HT-29 (cell line): ENCODE measurements around the gene CD44. TPM values are rescaled to one million over a fixed set of nuclear protein-coding genes. Genes with fewer than 3 reads are reported as not detected.
"Not testable (repeated sequence)": the region's sequence is repeated elsewhere in the genome, so short reads cannot be mapped to it uniquely, and the experiment has no call there.

Source experiments
- DNase-seq: peaks from one replicate; pipeline ENCODE4 v3.0.0-alpha.2; 2015; ENCODE audit warnings: low spot score
- total RNA-seq: library from RNA; depleted of rRNA; stranded (reverse); fragments of >200 nt; shearing (Covaris generic); gene quantifications from 2 replicates; pipeline ENCODE4 v1.2.3, GENCODE V29; 2014

The CD44 gene
- total RNA-seq, 1 experiment from 2014 or later, result 159 TPM

DNA sequence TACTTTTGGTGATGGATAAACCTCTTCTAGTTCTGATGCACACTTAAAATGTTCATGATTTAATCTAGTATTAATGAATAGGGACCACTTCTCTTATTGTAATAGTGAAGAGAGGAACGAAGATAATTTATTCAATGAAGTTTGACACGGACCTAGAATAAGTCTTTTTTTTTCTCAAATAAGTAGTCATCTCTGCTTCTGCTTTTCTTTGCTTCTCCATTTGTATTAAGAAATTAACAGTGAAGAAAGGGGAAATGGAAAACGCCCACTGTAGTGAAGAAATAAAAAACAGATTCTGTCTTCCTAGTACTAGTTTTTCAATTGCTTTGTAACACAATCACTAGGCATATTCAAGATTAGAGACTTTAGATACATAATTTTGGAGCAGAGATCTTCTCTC is 73.0 kb downstream of the CD44 start:
- no peak for DNase-seq

DNA sequence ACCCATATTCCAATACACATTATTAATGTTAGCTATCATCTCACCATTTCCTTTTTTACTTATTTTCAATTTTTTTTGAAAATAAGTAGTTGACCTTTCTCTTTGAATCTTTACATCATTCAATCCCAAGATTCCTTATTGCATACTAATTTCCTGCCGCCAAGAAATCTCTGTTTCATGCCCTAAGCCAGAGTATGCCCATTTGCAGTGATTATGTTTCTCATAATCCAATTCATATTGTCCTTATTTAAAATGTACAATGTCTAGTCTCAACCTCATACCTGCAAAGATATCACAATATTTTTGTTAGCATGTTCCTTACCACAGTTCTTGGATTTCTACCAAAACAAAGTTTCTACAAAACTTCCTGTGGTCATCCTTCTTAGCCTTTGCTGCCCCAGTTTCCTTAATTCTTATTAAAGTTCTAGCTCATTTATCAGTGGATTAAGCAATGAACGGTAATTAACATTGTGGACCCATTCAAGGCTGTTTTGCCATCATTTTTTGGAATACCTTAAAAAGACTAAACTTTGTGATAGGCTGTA is 75.3 kb downstream of the CD44 start:
- no peak for DNase-seq

DNA sequence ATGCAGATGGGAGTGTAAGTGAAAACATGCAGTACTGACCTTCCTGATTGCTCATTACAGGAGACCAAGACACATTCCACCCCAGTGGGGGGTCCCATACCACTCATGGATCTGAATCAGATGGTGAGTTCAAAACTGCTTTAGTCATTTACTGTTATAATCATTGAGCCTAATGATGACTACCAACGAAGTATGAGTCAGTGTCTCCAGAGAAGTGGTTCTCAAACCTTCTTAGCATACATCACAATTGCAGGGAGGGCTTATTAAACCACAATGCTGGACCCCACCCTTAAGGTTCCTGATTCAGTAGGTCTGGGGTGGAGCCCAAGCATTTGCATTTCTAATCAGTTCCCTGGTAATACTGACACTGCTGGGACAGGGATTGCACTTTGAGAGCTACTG is 75.8 kb downstream of the CD44 start:
- DNase-seq, result no peak

DNA sequence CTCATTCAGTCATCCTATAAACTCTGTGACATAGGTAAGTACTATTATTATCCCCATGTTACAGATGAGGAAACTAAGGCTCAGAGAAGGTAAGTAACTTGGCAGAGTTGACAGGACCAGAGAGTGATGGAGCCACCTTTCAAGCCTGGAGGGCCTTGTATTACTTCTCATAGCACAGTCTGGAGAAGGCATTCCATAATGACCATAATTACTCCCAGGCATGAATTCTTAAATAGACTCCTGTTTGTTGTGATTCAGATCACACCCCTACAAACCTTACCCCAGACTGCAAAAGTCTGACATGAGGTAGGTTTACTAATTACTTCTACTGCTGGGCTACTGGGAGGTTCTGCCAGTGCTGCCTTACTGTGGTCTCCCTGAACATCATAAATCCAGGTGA is 77.0 kb downstream of the CD44 start:
- DNase-seq, result no peak

DNA sequence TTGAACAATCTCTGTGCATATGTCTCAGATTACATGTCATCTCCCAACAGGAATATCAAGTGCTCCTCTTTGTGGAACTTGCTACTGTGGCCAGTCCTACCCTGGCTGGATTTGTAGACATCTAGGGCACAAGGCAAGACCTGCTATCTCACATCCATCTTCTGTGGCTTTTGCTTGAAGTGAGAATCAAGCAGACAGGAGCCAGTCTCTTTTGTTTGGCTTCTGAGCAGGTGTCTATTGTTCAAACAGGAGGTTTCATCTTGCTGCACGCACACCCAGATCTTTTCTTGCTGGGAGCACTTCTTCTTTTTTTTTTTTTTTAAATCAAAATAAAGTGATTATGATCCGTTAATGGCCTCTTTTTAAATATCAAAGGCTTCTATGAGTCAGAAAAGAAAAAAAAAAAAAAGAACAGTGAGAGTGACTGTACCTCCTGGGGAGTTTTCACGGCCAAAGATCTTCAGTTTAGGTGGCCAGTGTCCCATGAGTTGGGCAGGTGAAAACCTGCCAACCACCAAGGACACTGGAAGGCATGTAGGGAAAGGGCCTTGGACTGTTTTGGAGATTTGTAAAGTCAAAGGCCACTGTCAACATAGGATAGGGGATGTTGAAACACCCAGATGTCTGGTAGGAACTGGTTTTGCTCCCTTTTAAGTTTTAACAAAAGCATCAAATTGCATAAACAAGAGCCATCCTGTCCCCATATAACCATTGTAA is 78.1 kb downstream of the CD44 start:
- DNase-seq, result no peak

DNA sequence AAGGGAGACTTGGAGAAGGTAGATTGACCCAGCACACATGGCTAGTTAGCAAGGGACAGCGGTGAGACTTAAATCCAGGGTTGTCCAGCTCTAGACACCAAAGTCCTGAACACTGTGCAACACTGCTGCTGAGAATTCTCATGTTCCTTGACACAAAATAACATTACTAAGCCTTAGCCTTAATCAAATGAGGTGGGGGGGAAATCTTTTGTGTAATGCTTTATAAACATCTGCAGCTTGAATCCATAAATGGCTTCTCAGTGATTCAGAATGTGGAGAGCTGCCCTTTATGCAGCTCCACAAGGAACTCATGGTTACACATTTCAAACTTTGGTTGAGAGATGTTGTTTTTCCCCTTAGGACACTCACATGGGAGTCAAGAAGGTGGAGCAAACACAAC is 80.0 kb downstream of the CD44 start:
- no peak for DNase-seq

DNA sequence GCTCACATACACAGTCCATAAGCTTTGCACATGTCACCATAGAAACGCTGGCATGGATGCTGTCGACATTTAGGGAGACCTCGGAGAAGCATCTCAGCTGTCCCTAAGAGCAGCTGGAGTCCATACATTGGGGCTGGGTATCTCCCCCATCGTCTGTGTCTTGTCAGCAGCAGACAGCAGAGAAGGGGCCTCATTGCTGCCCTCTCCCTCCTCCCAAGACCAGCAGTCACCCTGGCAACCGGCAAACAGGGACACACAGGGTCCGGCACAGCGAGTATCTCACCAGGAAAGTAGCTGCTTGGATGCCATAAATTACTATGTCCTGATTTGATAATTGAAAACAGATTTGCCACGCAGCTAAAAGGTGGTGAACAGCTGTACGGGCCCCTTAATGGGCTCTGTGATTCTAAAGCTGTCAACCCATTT is 84.4 kb downstream of the CD44 start:
- no peak for DNase-seq

DNA sequence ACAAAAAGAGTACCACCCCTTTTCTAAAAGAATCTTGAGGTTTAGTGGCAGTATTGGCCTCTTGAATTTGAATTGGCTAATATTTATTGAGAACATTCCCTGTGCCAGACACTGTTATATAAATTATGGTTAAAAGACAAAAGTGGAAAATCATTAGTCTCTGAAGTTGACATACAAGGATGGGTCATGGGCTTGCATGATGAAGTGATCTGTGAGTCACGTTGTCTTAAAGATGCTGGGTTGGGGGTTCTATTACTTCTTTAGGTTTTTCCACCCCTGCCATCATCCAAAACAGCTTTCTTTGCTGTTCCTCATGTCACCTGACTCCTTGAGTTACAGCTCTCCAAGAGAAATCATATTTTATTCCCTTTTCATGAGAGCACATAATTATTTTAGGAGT is 85.0 kb downstream of the CD44 start:
- no peak for DNase-seq

DNA sequence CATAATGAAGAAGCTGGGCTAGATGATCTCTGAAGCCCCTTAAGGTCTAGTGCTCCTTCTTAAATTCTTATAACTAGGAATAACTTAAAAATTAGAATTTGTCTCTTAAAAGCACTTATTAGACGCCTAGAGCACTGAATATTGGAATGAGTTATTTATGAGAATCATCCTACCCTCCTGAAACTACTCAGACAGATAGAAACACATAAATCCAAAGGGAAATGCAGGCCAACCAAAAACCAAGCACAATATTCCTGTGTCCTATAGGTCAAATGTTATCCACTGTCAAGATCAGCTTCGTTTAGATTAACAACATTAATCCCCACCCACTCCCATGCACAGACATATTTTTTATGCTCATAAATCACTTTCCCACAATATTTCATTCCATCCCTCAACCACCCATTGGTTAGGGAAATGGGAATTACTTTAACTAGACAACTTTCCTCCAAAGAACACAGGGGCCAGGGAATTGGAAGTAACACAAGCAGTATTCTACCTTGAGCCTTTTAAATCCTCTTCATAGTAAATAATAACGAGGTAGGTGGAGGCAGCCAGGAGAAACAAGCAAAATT is 87.1 kb downstream of the CD44 start:
- DNase-seq, result no peak

DNA sequence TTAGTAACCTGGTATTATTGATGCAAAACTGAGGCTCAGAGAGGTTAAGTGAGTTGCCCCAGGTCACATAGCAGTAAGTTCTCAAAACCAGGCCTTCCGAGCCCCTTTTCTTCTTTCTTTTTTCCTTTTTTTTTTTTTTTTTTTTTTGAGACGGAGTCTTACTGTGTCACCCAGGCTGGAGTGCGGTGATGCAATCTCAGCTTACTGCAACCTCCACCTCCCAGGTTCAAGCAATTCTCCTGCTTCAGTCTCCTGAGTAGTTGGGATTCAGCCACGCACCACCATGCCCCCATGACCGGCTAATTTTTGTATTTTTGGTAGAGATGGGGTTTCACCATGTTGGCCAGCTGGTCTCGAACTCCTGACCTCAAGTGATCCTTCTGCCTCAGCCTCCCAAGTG is 87.8 kb downstream of the CD44 start:
- DNase-seq, result not testable (repeated sequence)

DNA sequence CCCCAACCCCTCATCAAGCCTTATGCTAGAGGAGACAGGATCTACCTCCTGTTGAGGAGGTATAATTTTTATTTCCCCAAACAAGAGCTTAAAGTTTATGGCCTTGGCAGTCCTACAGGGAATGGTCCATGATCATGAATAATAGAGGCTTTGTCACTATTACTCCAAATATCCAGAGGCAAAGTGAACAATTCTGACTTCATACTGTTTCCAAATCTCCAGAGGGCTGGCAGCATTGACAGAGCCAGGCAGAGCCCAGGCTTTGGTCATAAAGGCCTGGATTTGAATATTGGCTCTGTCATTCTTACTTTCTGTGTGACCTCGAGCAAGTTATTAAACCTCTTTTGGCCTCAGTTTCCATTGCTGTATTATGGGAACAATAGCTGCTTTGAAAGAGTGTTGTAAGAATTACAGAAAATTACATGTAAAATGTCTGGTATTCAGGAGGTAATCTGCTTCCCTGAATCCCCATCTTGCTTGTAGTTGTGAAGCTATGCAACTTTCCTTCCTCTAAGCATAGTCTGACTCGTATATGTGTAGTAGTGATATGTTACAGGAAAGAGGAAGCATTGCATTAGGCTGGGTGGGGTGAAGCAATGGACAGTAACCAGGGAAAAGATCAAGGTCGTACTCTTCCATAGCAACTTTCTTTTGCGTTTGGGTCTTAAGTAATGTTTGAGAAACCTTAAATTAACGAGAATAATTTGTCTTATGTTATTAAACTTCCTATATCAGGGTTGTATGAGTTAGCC is 88.8 kb downstream of the CD44 start:
- DNase-seq, result no peak

DNA sequence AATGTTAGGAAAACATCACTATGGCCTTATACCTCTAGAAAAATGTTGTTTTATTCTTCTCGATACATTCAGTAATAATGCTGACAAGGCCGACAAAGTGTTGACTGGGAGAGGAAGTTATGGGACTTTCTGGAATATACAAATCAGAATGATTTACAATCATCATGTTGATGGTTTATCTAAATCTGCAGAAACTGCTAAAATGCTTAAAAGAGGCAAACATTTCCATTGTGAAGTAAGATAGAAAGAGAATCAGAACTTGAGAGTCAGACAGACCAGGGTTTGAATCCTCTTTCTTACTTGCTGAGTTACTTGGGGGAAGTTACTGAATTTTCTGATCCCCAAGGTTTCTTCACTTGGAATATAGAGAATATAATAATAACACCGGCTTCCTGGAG is 89.4 kb downstream of the CD44 start:
- DNase-seq, result no peak

DNA sequence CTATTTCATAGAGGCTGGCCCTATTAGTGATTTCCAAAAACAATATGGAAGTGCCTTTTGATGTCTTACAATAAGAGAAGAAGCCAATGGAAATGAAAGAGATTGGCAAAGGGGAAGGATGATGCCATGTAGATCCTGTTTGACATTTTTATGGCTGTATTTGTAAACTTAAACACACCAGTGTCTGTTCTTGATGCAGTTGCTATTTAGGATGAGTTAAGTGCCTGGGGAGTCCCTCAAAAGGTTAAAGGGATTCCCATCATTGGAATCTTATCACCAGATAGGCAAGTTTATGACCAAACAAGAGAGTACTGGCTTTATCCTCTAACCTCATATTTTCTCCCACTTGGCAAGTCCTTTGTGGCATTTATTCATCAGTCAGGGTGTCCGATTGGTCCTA is 91.4 kb downstream of the CD44 start:
- DNase-seq, result no peak

DNA sequence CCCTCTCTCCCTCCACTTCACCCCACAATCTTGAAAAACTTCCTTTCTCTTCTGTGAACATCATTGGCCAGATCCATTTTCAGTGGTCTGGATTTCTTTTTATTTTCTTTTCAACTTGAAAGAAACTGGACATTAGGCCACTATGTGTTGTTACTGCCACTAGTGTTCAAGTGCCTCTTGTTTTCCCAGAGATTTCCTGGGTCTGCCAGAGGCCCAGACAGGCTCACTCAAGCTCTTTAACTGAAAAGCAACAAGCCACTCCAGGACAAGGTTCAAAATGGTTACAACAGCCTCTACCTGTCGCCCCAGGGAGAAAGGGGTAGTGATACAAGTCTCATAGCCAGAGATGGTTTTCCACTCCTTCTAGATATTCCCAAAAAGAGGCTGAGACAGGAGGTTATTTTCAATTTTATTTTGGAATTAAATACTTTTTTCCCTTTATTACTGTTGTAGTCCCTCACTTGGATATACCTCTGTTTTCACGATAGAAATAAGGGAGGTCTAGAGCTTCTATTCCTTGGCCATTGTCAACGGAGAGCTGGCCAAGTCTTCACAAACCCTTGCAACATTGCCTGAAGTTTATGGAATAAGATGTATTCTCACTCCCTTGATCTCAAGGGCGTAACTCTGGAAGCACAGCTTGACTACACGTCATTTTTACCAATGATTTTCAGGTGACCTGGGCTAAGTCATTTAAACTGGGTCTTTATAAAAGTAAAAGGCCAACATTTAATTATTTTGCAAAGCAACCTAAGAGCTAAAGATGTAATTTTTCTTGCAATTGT is 92.3 kb downstream of the CD44 start:
- no peak for DNase-seq

DNA sequence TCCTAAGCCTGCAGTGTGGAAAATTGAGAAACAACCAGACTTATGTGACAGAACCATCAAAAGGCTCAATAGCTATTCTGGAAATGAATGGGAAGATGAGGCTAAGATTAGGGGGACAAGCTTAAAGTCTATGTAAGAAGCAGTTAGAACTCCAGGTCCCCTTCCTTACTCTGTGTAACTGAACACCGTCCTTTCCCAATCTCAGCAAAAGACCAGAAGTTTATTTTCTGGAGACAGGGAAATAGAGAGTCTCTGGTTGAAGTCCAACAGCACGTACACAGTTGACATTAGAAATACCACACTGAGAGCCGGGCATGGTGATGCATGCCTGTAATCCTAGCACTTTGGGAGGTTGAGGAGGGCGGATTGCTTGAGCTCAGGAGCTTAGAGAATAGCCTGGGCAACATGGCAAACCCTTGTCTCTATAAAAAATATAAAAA is 93.9 kb downstream of the CD44 start:
- DNase-seq, result no peak

DNA sequence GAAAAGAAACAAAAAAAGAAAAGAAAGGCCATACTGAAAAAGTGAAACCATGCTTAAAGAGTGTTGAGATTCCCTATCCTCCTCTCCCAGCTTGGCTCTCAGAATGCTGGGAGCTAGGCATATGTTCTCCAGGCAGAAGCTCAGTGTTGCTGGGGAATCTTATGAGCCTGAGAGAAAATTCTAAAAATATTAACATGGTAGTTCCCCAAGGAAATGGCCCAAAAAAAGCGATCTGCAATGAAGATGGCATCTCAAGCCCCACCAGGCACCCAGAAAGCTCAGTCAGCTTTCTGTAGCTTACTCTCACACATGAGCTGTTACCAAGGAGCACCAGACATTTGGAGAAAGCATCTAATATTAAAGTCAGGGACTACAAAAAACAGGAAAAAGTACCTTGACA is 94.5 kb downstream of the CD44 start:
- no peak for DNase-seq

DNA sequence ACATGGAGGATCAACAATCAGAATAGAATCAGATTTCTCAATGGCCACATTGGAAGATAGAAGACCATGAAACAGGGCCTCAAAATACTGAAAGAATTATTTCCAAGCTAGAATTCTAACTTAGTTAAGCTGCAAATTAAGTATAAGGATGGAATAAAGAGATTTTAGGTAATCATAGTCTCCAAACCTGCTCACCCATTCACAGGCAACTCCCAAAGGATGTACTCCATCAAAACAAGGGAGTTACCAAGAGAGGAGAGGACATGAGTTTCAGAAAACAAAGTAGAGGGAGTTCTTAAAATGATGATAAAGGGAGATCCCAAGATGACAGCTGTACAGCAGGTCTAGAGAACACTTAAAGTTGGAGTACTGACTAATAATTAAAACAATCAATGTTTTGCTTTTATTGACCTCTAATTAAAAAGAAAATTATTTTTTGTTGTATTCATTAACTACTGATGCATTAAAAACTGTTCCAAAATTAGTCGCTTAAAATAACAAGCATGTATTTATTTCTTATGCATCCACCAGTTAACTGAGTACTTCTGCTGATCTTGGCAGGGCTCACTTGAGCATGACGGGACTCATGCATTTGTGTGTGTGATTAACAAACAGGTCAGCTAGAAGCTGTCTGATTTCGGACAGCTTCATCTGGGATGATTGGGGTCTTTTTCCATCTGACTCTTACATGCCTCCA is 95.6 kb downstream of the CD44 start:
- DNase-seq, result no peak

DNA sequence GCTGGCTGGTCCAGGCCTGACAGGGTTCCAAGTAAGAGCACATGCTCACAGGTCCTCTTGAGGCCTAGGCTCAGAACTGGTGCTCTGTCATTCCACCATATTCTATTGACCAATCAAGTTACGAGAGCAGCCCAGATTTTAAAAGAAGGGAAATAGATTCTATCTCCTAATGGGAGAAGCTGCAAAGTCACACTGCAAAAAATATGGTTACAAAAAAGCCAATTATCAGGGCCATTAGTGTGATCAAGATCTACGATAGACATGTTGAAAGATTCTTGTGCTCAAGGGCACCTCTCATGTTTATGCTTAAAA is 96.1 kb downstream of the CD44 start:
- DNase-seq, result no peak

DNA sequence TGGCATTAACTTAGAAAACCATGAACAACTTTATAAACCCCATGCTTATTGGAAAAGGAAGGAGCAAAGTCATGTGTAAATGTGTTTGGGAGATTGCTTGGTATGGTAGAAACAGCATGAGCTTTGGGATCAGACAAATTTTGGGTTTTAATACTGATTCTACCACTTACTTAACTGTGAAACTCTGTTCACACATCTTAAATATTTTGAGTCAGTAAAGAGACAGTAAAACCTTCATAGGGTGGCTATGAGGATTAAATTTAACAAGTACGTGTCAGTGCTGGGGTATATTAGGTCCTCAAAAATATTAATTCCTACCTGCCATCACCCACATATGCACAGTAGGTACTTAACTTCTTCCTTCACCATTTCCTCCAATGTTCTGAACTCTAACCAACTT is 96.5 kb downstream of the CD44 start:
- DNase-seq, result no peak

DNA sequence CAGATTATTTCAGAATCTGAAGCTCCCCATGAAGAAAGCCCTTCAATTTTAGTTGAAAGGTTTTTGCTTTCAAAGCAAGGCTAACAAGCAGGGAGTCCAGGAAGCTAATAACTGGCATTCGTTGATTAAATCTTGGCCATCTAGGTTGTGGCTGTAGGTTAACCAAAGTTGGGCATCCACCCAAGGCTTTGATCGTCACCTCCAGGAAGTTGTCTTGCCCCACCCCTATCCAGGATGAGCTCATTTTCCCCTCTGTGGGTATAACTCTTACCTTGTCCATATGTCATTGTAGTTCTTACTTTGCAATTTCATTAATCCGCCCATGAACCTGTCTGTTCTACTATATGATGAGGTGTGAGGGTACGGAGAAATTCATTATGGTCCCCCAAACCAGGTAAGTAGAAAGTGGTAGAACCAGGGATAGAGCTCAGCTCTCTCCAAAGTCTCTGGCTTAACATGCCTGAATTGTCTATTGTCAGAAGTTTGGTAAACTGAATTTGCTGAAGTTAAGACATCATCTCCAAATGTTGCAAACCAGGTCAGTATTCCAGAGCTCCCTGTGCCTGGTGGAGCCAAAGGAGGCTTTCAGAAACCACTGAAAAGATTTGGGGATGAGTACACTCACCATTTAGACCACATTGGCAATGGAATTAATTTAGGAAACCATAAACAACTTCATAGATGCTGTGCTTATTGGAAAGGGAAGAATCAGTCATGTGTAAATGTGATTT is 97.1 kb downstream of the CD44 start:
- peak; percentile 98 for DNase-seq

DNA sequence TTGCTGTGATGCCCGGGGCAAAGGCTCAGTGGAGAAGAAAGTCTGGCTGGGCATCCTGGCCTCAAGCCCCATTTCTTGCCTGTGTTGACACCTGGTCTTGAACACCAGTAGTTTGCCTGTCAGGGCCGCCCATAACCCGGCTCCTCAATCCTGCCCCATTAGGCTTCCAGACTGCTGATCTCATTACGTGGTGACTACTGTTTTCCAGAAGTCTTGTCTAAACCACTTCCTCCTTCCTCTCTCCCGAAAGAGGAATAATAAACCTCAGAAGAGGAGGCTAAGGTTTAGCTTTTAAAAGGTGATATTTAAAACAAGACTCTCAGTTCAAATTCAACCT is 97.7 kb downstream of the CD44 start:
- no peak for DNase-seq
